HCT116 (cell line): ENCODE data around the gene P2RX7. TPM values are rescaled to one million over a fixed set of nuclear protein-coding genes. Genes with fewer than 3 reads are reported as not detected.

ENCODE experiments used
- ATAC-seq: fragments of 200-7000 bp; cut with Tn5 transposase; 2 replicates; pipeline ENCODE4 v1.9.1; 2020; ENCODE audit warnings: mild to moderate bottlenecking, moderate library complexity
- BruUV-seq: library from RNA; stranded (reverse); fragments of 400-500 nt; replicated peaks from 2 replicates; lab custom pipeline; 2021; lab: Mats Ljungman, UMichigan
- CTCF ChIA-PET: fragments of 300-600 bp; sonication (Branson Sonifier 250); formaldehyde crosslinking; loops from one replicate; lab custom pipeline; 2021; ENCODE audit warnings: antibody characterized with exemption; lab: Charles Lee
- POLR2A ChIA-PET: fragments of 300-600, 350-600 bp; sonication (Branson Sonifier 250); formaldehyde crosslinking; loops from one replicate; lab custom pipeline; 2021; ENCODE audit warnings: antibody characterized with exemption; lab: Charles Lee
- RAD21 ChIA-PET, 2 experiments: fragments of 300-600 bp; sonication (Branson Sonifier 250); formaldehyde crosslinking; loops; one replicate each; lab custom pipeline; 2023; ENCODE audit warnings: low total read pairs in 2 of 2; ENCODE audit not compliant: uncharacterized antibody in 2 of 2, unreplicated experiment in 2 of 2, low non-redundant PET in 1 of 2; lab: Charles Lee
- DNase-seq: peaks from one replicate; pipeline ENCODE4 v3.0.0-alpha.2; 2010; ENCODE audit warnings: low read depth, low spot score
- H2AFZ ChIP-seq: fragments of 200-600 bp; shearing (Covaris generic), sonication (generic); 2 replicates; pipeline ENCODE4 v1.6.1; 2017; ENCODE audit warnings: low read depth, mixed run types, mixed read lengths, antibody characterized with exemption, low read length; ENCODE audit not compliant: poor library complexity, severe bottlenecking
- H3K27ac ChIP-seq: 2 replicates; pipeline ENCODE4 v1.5.1; 2012; ENCODE audit warnings: low read depth, low read length
- H3K27me3 ChIP-seq: fragments of 200-600 bp; sonication (generic); 2 replicates; pipeline ENCODE4 v1.6.1; 2016; ENCODE audit warnings: mixed run types, low read length, mixed read lengths; ENCODE audit not compliant: insufficient read depth
- H3K36me3 ChIP-seq, 2 experiments: fragments of 200-500 bp in 1 of 2; fragments of 200-600 bp in 1 of 2; sonication (Bioruptor generic) in 1 of 2; sonication (generic) in 1 of 2; 2 replicates each; pipeline versions ENCODE4 v1.5.1 to v1.6.1; 2014 to 2016; ENCODE audit warnings: low read length in 2 of 2, inconsistent platforms in 1 of 2, mixed read lengths in 1 of 2, mixed run types in 1 of 2; ENCODE audit not compliant: insufficient read depth in 2 of 2, control insufficient read depth in 1 of 2
- H3K4me1 ChIP-seq, 2 experiments: fragments of 200-600 bp in 1 of 2; sonication (generic) in 1 of 2; 2 replicates each; pipeline versions ENCODE4 v1.5.1 to v1.6.1; 2012 to 2017; ENCODE audit warnings: low read length in 2 of 2, inconsistent platforms in 1 of 2, mild to moderate bottlenecking in 1 of 2, mixed read lengths in 1 of 2, mixed run types in 1 of 2, moderate library complexity in 1 of 2; ENCODE audit not compliant: insufficient read depth in 2 of 2, control insufficient read depth in 1 of 2
- H3K4me2 ChIP-seq: fragments of 200-600 bp; sonication (generic); 2 replicates; pipeline ENCODE4 v1.6.1; 2017; ENCODE audit warnings: mixed run types, low read length, mixed read lengths
- H3K4me3 ChIP-seq, 2 experiments: fragments of 200-600 bp in 1 of 2; sonication (generic) in 1 of 2; replicated peaks in 1 of 2; 2 replicates each; pipeline ENCODE4 v1.5.1; 2011 to 2016; ENCODE audit warnings: low read length in 2 of 2, control low read depth in 1 of 2, low read depth in 1 of 2, mild to moderate bottlenecking in 1 of 2, mixed read lengths in 1 of 2, mixed run types in 1 of 2
- H3K79me2 ChIP-seq: fragments of 200-600 bp; sonication (generic); 2 replicates; pipeline ENCODE4 v1.6.1; 2017; ENCODE audit warnings: mild to moderate bottlenecking, mixed run types, low read length, moderate library complexity, mixed read lengths; ENCODE audit not compliant: insufficient read depth
- H3K9ac ChIP-seq: fragments of 200-600 bp; sonication (generic); 2 replicates; pipeline ENCODE4 v1.6.1; 2016; ENCODE audit warnings: low read length, mixed read lengths
- H3K9me2 ChIP-seq: fragments of 200-600 bp; sonication (generic), shearing (Covaris generic); 2 replicates; pipeline ENCODE4 v1.6.1; 2017; ENCODE audit warnings: mixed run types, mild to moderate bottlenecking, moderate library complexity; ENCODE audit not compliant: insufficient read depth
- H3K9me3 ChIP-seq, 2 experiments: fragments of 200-500 bp in 1 of 2; fragments of 200-600 bp in 1 of 2; sonication (Bioruptor generic) in 1 of 2; sonication (generic) in 1 of 2; 2 replicates each; pipeline ENCODE4 v1.6.1; 2014 to 2017; ENCODE audit warnings: low read length in 2 of 2, mixed read lengths in 2 of 2, inconsistent platforms in 1 of 2, low read depth in 1 of 2, mild to moderate bottlenecking in 1 of 2, mixed run types in 1 of 2, moderate library complexity in 1 of 2; ENCODE audit not compliant: control insufficient read depth in 1 of 2, insufficient read depth in 1 of 2
- H4K20me1 ChIP-seq: fragments of 200-600 bp; sonication (generic), shearing (Covaris generic); 2 replicates; pipeline ENCODE4 v1.6.1; 2017; ENCODE audit warnings: mixed run types, mild to moderate bottlenecking, moderate library complexity; ENCODE audit not compliant: insufficient read depth
- ATF3 ChIP-seq: IDR thresholded peaks from 2 replicates; pipeline ENCODE4 v1.6.1; 2012
- CBX3 ChIP-seq: IDR thresholded peaks from 2 replicates; pipeline ENCODE4 v1.6.1; 2012; ENCODE audit warnings: low read depth
- CEBPB ChIP-seq: IDR thresholded peaks from 2 replicates; pipeline ENCODE4 v1.6.1; 2012; ENCODE audit warnings: low read depth
- EGR1 ChIP-seq: IDR thresholded peaks from 2 replicates; pipeline ENCODE4 v1.6.1; 2012; ENCODE audit warnings: low read depth
- ELF1 ChIP-seq: IDR thresholded peaks from 2 replicates; pipeline ENCODE4 v1.6.1; 2012; ENCODE audit warnings: low read depth, borderline replicate concordance
- EZH2 ChIP-seq: fragments of 200-600 bp; sonication (generic); IDR thresholded peaks from 2 replicates; pipeline ENCODE4 v1.6.1; 2017; ENCODE audit warnings: antibody characterized with exemption, mixed run types
- EZH2phosphoT487 ChIP-seq: fragments of 200-600 bp; IDR thresholded peaks from 2 replicates; pipeline ENCODE4 v1.6.1; 2018; ENCODE audit warnings: antibody characterized with exemption, borderline replicate concordance
- FOSL1 ChIP-seq: IDR thresholded peaks from 2 replicates; pipeline ENCODE4 v1.6.1; 2012; ENCODE audit warnings: low read depth
- JUND ChIP-seq: IDR thresholded peaks from 2 replicates; pipeline ENCODE4 v1.6.1; 2012
- MAX ChIP-seq: IDR thresholded peaks from 2 replicates; pipeline ENCODE4 v1.6.1; 2012
- POLR2A ChIP-seq: IDR thresholded peaks from 2 replicates; pipeline ENCODE4 v1.7.0; 2011; ENCODE audit warnings: borderline replicate concordance; ENCODE audit not compliant: insufficient read depth, insufficient read length; ENCODE audit errors: extremely low read depth
- RAD21 ChIP-seq: IDR thresholded peaks from 2 replicates; pipeline ENCODE4 v1.6.1; 2012; ENCODE audit warnings: low read depth, mild to moderate bottlenecking
- REST ChIP-seq: IDR thresholded peaks from 2 replicates; pipeline ENCODE4 v1.6.1; 2012; ENCODE audit warnings: low read depth
- SIN3A ChIP-seq: IDR thresholded peaks from 2 replicates; pipeline ENCODE4 v1.6.1; 2012; ENCODE audit warnings: low read depth
- SP1 ChIP-seq: IDR thresholded peaks from 2 replicates; pipeline ENCODE4 v1.6.1; 2012; ENCODE audit warnings: low read depth
- TCF7L2 ChIP-seq: IDR thresholded peaks from 2 replicates; pipeline ENCODE4 v1.7.0; 2011; ENCODE audit warnings: borderline replicate concordance, inconsistent platforms; ENCODE audit not compliant: insufficient read depth, insufficient read length; ENCODE audit errors: extremely low read depth
- YY1 ChIP-seq: IDR thresholded peaks from 2 replicates; pipeline ENCODE4 v1.6.1; 2011; ENCODE audit warnings: low read length, low read depth, moderate library complexity, mild to moderate bottlenecking; ENCODE audit not compliant: insufficient replicate concordance; ENCODE audit errors: extremely low read depth
- ZFX ChIP-seq: fragments of 450-650 bp; IDR thresholded peaks from 2 replicates; pipeline ENCODE4 v1.6.1; 2017
- ZNF274 ChIP-seq: fragments of 200-500 bp; sonication (Bioruptor generic); IDR thresholded peaks from 2 replicates; pipeline ENCODE4 v1.6.1; 2014; ENCODE audit warnings: mild to moderate bottlenecking, low read depth, low read length, inconsistent platforms
- intact Hi-C: fragments of 100-400 bp; cut with micrococcal nuclease; formaldehyde crosslinking; loops from 2 replicates; pipeline ENCODE4 v1.10.0; 2022
- total RNA-seq: library from RNA; stranded (reverse); gene quantifications from one replicate; pipeline ENCODE4 v1.2.1, GENCODE V29; 2021; ENCODE audit not compliant: unreplicated experiment

Gene P2RX7
- total RNA-seq, 1 experiment from 2014 or later = 1.5 TPM

GRCh38 chr12:121217063-121217462 lies 84.4 kb downstream of the P2RX7 start:
- H3K27me3 ChIP-seq = no peaks in the 10 kb centered on the region
- ATAC-seq = no peak
- POLR2A ChIA-PET = no interaction called here
- CTCF ChIA-PET = no interaction called here
- H3K4me1 ChIP-seq = peaks cover 23 to 43% of the 10 kb centered on the region in 2 experiments
- no peaks in the 10 kb centered on the region for H3K36me3 ChIP-seq
- H3K9me3 ChIP-seq = no peaks in the 10 kb centered on the region
- TF ChIP-seq TCF7L2 (no peak), MAX (no peak), ATF3 (no peak), EZH2phosphoT487 (no peak), FOSL1 (no peak), EZH2 (no peak), EGR1 (no peak), ELF1 (no peak), CEBPB (no peak), YY1 (no peak), REST (no peak), POLR2A (no peak), ZFX (no peak), CBX3 (no peak), RAD21 (no peak), JUND (no peak), SIN3A (no peak), ZNF274 (no peak), SP1 (no peak)
- H3K9ac ChIP-seq = no peak overlapping the region
- no peak overlapping the region for H2AFZ ChIP-seq
- DNase-seq = no peak
- no peaks in the 10 kb centered on the region for H3K9me2 ChIP-seq
- no peak overlapping the region for H3K4me3 ChIP-seq
- intact Hi-C loops = loop anchor here (5.0 kb wide), 1 partner anchor 85 kb away; the partner anchor contains the start of gene P2RX7
- peaks cover 5% of the 10 kb centered on the region; the same call in 1 of the 2 replicates for H3K79me2 ChIP-seq
- peak overlapping the region; percentile 68 for H3K4me2 ChIP-seq
- H4K20me1 ChIP-seq = no peaks in the 10 kb centered on the region
- no TSS peak for BruUV-seq
- no peak overlapping the region for H3K27ac ChIP-seq
- RAD21 ChIA-PET = no interaction called here
